Right renal cortex interstitium (tissue), 3 donors: ENCODE data around the gene GIMAP2. TPM values are rescaled to one million over a fixed set of nuclear protein-coding genes. Genes with fewer than 3 reads are reported as not detected.

Source experiments
- DNase-seq, 3 donors: peaks; one replicate each; pipeline ENCODE4 v3.0.0-alpha.2; 2013; ENCODE audit warnings: low read depth in 3 of 3, low spot score in 2 of 3
- polyA plus RNA-seq, 3 donors: library from polyadenylated mRNA; unstranded; fragments of 120-200 nt; gene quantifications; one replicate each; pipeline ENCODE4 v1.2.1, GENCODE V29; 2013; ENCODE audit not compliant: insufficient read length in 3 of 3

Gene GIMAP2
- polyA plus RNA-seq, 3 donors = 9.7 to 10.5 (median 10.1) TPM

GRCh38 chr7:150731916-150732315 is 46.4 kb downstream of the GIMAP2 start:
- no peak for DNase-seq

GRCh38 chr7:150732786-150733481 is 47.4 kb downstream of the GIMAP2 start:
- DNase-seq = no peak

- DNase-seq = no peak
Observed at GRCh38 chr7:150733482-150734095, 48.1 kb downstream of the GIMAP2 start.

GRCh38 chr7:150734254-150734653 is 48.7 kb downstream of the GIMAP2 start:
- no peak for DNase-seq

- DNase-seq = no peak
Observed at GRCh38 chr7:150735596-150736358, 50.3 kb downstream of the GIMAP2 start.

- no peak for DNase-seq
Observed at GRCh38 chr7:150736864-150737263, 51.4 kb downstream of the GIMAP2 start.

GRCh38 chr7:150737265-150738055 is 52.0 kb downstream of the GIMAP2 start, which contains the start of gene GIMAP5:
GIMAP5 (plus strand) TSS chr7:150737418; CDS start chr7:150740885, 3,467 bp downstream.
- no peak for DNase-seq

- DNase-seq = no peak
Observed at GRCh38 chr7:150738092-150738491, 52.6 kb downstream of the GIMAP2 start.

GRCh38 chr7:150738591-150739001 is 53.1 kb downstream of the GIMAP2 start:
- DNase-seq = no peak

- DNase-seq = no peak
Observed at GRCh38 chr7:150739033-150739432, 53.5 kb downstream of the GIMAP2 start.

- no peak for DNase-seq
Observed at GRCh38 chr7:150740053-150740452, 54.5 kb downstream of the GIMAP2 start.

GRCh38 chr7:150742286-150742968 is 56.9 kb downstream of the GIMAP2 start:
- no peak for DNase-seq

Other genes with a start within 250 kb of the GIMAP2 start
- 10 to 100 TPM in 1 of 3 donors, 1 to 10 TPM in 2; 8.2 to 11.3 (median 9.4) TPM for gene GIMAP8, start 235.1 kb upstream of the GIMAP2 start, polyA plus RNA-seq
- 10 to 100 TPM; 19.2 to 20.2 (median 20.1) TPM for gene GIMAP7, start 170.8 kb upstream of the GIMAP2 start, polyA plus RNA-seq
- 10 to 100 TPM; 27.7 to 33.5 (median 27.8) TPM for gene GIMAP4, start 118.3 kb upstream of the GIMAP2 start, polyA plus RNA-seq
- gene GIMAP6, start 53.3 kb upstream of the GIMAP2 start, polyA plus RNA-seq = 10 to 100 TPM; 16.6 to 18.1 (median 18.0) TPM
- gene GIMAP1, start 30.9 kb downstream of the GIMAP2 start, polyA plus RNA-seq = 1 to 10 TPM; 2.0 to 3.1 (median 2.4) TPM
- 1 to 10 TPM; 5.9 to 7.3 (median 6.9) TPM for gene GIMAP5, start 51.7 kb downstream of the GIMAP2 start, polyA plus RNA-seq
- 100 to 1,000 TPM in 1 of 3 donors, 10 to 100 TPM in 2; 80.2 to 115 (median 87.1) TPM for gene TMEM176B, start 114.7 kb downstream of the GIMAP2 start, polyA plus RNA-seq
- gene TMEM176A, start 115.1 kb downstream of the GIMAP2 start, polyA plus RNA-seq = 100 to 1,000 TPM in 1 of 3 donors, 10 to 100 TPM in 2; 80.7 to 126 (median 89.0) TPM
- 10 to 100 TPM; 41.9 to 77.1 (median 57.5) TPM for gene AOC1, start 166.8 kb downstream of the GIMAP2 start, polyA plus RNA-seq